NB4 (cell line): Measurements from ENCODE around the gene UBE2M.

Experiments
- DNase-seq: peaks from one replicate; pipeline ENCODE4 v3.0.0; 2010; ENCODE audit warnings: low read depth
- H3K4me3 ChIP-seq: one replicate; pipeline ENCODE4 v1.5.1; 2011; ENCODE audit warnings: mild to moderate bottlenecking, low read depth, low read length, moderate library complexity
- MYC ChIP-seq: IDR thresholded peaks from 2 replicates; pipeline ENCODE4 v1.6.1; 2011; ENCODE audit warnings: low read depth, low read length
- POLR2A ChIP-seq: IDR thresholded peaks from 2 replicates; pipeline ENCODE4 v1.6.1; 2011; ENCODE audit warnings: mild to moderate bottlenecking; ENCODE audit not compliant: insufficient read length; ENCODE audit errors: extremely low read depth
- TF ChIP-seq, protein P1 (sequence below): IDR thresholded peaks from 2 replicates; pipeline ENCODE4 v1.6.1; 2011; ENCODE audit warnings: low read depth, low read length
- TF ChIP-seq, protein P2 (sequence below): IDR thresholded peaks from one replicate; pipeline ENCODE4 v1.5.1; 2012; ENCODE audit warnings: low read depth, low read length

UBE2M gene

DNA sequence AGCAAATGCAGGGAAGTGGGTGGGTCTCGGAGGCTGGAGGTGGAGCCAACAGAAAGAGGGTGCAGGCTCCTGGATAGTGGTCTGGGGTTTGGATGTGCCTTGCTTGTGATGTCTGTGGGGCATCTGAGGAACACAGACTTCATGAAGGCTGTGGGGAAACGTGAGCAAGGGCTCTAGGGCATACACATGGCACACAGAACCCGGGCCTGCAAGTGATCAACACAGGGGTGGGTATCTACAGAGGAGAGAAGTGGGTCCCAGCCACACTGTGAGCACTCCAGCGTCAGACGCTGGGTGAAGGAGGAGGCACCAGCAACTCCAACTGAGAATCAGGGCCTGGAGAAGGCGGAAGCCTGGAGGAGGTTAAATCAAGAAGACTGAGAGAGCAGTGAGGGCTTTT is 5.4 kb upstream of the UBE2M start:
- TF ChIP-seq, protein P1, sequence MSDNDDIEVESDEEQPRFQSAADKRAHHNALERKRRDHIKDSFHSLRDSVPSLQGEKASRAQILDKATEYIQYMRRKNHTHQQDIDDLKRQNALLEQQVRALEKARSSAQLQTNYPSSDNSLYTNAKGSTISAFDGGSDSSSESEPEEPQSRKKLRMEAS = no peak
- no peak for TF ChIP-seq POLR2A
- TF ChIP-seq MYC = no peak
- TF ChIP-seq, protein P2, sequence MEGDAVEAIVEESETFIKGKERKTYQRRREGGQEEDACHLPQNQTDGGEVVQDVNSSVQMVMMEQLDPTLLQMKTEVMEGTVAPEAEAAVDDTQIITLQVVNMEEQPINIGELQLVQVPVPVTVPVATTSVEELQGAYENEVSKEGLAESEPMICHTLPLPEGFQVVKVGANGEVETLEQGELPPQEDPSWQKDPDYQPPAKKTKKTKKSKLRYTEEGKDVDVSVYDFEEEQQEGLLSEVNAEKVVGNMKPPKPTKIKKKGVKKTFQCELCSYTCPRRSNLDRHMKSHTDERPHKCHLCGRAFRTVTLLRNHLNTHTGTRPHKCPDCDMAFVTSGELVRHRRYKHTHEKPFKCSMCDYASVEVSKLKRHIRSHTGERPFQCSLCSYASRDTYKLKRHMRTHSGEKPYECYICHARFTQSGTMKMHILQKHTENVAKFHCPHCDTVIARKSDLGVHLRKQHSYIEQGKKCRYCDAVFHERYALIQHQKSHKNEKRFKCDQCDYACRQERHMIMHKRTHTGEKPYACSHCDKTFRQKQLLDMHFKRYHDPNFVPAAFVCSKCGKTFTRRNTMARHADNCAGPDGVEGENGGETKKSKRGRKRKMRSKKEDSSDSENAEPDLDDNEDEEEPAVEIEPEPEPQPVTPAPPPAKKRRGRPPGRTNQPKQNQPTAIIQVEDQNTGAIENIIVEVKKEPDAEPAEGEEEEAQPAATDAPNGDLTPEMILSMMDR = no peak
- H3K4me3 ChIP-seq = no peak overlapping the region
- DNase-seq = no peak

DNA sequence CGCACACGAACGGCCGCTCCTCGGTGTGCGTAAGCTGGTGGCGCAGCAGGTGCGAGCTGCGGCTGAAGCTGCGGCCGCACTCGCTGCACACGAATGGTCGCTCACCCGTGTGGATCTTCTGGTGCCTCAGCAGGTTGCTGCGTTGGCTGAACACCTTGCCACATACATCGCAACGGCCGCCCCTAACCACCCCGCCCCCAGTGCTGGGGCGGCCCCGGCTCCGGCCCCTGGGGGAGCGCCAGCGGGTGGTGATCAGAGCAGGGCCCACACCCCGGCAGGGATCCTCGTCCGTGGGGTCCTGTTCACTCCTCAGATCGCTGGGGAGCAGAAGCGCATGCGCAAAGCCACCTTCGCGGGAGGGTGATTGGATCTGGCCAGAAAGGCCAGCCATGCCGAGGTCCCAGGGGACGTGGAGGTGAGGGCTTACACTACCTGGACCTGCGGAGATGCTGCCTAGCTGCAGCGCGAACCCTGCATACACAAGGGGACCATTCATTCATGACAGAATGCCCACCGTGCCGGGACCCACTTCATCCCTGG is 4.7 kb upstream of the UBE2M start:
- TF ChIP-seq, protein P2 = no peak
- TF ChIP-seq MYC (no peak), POLR2A (no peak)
- TF ChIP-seq, protein P1 = no peak
- H3K4me3 ChIP-seq = no peak overlapping the region
- DNase-seq = no peak

DNA sequence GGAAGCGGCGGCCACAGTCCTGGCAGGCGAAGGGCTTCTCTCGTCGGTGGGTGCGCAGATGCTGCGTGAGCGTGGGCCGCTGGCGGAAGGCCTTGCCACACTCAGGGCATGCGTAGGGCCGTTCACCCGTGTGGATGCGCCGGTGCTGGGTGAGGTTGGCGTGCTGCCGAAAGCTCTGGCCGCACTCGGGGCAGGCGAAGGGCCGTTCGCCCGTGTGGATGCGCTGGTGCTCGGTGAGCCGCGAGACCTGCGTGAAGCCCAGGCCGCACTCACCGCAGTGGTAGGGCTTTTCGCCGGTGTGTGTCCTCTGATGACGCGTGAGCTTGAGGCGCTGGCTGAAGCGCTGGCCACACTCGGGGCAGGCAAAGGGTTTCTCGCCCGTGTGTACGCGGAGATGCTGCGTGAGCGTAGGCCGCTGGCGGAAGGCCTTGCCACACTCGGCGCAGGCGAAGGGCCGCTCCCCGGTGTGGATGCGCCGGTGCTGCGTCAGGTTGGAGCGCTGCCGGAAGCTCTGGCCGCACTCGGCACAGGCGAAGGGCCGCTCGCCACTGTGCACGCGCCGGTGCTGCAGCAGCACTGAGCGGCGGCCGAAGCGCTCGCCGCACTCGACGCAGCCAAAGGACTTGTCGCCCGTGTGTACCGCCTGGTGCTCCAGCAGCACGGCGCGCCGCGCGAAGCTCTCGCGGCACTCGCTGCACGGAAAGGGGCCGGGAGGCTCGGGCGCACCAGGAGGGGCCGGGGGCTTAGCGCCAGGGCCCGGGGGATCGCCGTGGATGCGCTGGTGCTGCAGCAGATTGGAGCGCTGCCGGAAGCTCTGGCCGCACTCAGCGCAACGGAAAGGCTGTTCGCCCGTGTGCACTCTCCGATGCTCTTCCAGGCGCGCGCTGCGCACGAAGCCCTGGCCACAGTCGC is 4.0 kb upstream of the UBE2M start:
- TF ChIP-seq MYC = no peak
- TF ChIP-seq POLR2A = no peak
- TF ChIP-seq, protein P1 = no peak
- TF ChIP-seq, protein P2 = no peak
- no peak overlapping the region for H3K4me3 ChIP-seq
- DNase-seq = no peak

DNA sequence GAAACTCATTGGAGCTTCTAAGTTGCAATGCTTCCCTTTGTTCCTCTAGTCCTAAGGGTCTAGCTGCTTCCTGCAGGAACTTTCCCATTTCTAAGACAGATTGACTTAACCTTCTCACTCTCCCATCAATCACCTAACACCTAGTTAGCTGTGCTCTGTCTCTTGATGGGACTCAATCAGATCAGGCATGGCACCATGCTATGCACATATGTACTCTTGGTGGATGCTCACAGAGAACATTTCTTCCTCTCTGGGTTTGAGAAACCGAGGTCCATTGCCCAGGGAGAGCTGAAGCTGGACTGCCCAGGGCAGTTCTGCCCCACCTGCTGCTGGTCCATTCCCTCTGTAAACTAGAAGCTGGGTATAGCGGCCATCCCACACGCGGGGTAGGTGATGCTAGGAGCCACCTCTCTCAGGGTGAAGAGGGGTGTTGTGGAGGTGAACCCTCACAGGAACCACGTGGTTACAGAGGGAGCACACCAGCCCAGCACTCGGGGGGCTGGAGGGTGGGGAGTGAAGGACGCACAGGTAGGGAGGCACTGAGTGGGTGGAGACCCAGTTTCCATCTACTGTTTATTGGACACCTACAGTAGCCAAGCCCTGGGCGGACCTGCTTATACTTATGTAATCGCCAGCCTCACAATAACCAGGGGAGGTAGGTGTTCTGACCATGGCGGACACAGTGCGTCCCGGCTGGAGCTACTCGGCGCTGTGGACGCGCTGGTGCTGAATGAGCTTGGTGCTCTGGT is 3.1 kb upstream of the UBE2M start:
- TF ChIP-seq, protein P1 = no peak
- TF ChIP-seq, protein P2 = no peak
- TF ChIP-seq MYC (no peak), POLR2A (no peak)
- DNase-seq = no peak
- H3K4me3 ChIP-seq = no peak overlapping the region

DNA sequence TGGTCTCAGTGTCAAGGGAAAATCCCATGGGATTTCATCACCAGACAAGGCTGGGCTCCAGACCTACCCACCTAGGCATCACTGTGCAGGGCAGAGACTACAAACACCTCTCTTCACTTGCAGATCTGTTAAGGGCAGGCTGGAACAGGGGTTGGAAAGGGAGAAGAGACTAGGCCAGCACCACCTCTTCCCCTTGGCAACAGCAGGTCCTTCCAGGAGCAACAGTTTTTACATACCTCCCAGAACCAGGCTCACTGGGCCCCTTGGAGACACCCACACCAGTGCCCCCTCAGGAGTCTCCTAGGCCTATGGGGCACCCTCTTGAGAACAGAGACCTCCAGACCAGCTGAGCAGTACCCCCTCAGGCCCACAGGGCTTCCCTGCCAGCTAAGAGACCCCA is 2.5 kb upstream of the UBE2M start:
- DNase-seq = no peak
- no peak overlapping the region for H3K4me3 ChIP-seq
- TF ChIP-seq POLR2A (peak; percentile 6), MYC (no peak)
- TF ChIP-seq, protein P2 = no peak
